Transverse colon (tissue), 4 donors: ENCODE measurements around the gene SSR4.

ENCODE experiments used
- POLR2A ChIP-seq: fragments of 450-650 bp; IDR thresholded peaks from one replicate; pipeline ENCODE4 v1.6.1; 2016; ENCODE audit warnings: antibody characterized with exemption, mild to moderate bottlenecking, moderate library complexity
- POLR2AphosphoS5 ChIP-seq, 3 donors: sonication (generic); formaldehyde crosslinking; IDR thresholded peaks; one replicate each; pipeline ENCODE4 v1.6.1; 2016; ENCODE audit warnings: antibody characterized with exemption in 3 of 3
- TF ChIP-seq, protein P1 (sequence below), 5 experiments: fragments of 200-600 bp in 3 of 5; fragments of 450-650 bp in 2 of 5; sonication (generic) in 3 of 5; IDR thresholded peaks; 1 replicate in 2 of 5; 2 replicates in 3 of 5; pipeline ENCODE4 v1.5.1; 2016 to 2017; ENCODE audit warnings: antibody characterized with exemption in 5 of 5, inconsistent platforms in 3 of 5, mild to moderate bottlenecking in 2 of 5, moderate library complexity in 1 of 5

DNA sequence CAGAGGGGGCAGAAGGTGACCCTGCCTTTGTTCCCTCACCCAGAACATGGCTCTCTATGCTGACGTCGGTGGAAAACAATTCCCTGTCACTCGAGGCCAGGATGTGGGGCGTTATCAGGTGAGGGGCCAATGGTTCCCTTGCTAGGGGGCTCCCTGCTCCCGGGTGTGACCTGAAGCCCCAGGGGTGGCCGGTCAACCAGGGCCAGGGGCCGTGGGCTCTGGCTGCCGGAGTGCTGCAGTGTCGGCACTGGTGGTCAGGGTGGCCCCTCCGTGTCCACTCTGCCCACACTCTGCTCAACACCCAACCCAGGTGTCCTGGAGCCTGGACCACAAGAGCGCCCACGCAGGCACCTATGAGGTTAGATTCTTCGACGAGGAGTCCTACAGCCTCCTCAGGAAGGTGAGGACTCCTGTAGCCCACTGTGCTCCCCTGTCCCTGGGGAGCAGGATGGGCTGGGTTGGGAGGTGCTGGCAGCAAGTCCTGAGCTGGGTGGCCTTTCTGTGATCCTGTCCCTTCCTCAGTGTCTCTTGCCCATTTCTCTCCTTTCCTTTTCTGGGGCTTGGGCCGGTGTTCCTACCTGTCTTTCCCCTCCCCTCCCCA is 3.0 kb downstream of the SSR4 start:
- TF ChIP-seq, protein P1, sequence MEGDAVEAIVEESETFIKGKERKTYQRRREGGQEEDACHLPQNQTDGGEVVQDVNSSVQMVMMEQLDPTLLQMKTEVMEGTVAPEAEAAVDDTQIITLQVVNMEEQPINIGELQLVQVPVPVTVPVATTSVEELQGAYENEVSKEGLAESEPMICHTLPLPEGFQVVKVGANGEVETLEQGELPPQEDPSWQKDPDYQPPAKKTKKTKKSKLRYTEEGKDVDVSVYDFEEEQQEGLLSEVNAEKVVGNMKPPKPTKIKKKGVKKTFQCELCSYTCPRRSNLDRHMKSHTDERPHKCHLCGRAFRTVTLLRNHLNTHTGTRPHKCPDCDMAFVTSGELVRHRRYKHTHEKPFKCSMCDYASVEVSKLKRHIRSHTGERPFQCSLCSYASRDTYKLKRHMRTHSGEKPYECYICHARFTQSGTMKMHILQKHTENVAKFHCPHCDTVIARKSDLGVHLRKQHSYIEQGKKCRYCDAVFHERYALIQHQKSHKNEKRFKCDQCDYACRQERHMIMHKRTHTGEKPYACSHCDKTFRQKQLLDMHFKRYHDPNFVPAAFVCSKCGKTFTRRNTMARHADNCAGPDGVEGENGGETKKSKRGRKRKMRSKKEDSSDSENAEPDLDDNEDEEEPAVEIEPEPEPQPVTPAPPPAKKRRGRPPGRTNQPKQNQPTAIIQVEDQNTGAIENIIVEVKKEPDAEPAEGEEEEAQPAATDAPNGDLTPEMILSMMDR (IDR thresholded peaks at IDR 0.05) = no peak
- TF ChIP-seq POLR2AphosphoS5 (IDR thresholded peaks at IDR 0.05) = no peak
- no peak for TF ChIP-seq POLR2A
